Parathyroid adenoma (tissue), 2 donors: ENCODE data around the gene PRR33.

ENCODE experiments used
- H2AFZ ChIP-seq: fragments of 300-600 bp; sonication (generic); one replicate; pipeline ENCODE4 v1.7.0; 2017; ENCODE audit warnings: antibody characterized with exemption, mild to moderate bottlenecking
- H3K27ac ChIP-seq: fragments of 300-600 bp; sonication (generic); one replicate; pipeline ENCODE4 v1.7.0; 2017
- H3K27me3 ChIP-seq: fragments of 300-600 bp; sonication (generic); one replicate; pipeline ENCODE4 v1.7.0; 2017; ENCODE audit warnings: low read length; ENCODE audit not compliant: control insufficient read depth, insufficient read depth
- H3K36me3 ChIP-seq: fragments of 300-600 bp; sonication (generic); one replicate; pipeline ENCODE4 v1.7.0; 2017; ENCODE audit warnings: low read length; ENCODE audit not compliant: control insufficient read depth, insufficient read depth
- H3K4me1 ChIP-seq: fragments of 300-600 bp; sonication (generic); one replicate; pipeline ENCODE4 v1.7.0; 2017; ENCODE audit warnings: control low read depth
- H3K4me2 ChIP-seq: fragments of 300-600 bp; sonication (generic); one replicate; pipeline ENCODE4 v1.7.0; 2017; ENCODE audit warnings: low read length
- H3K4me3 ChIP-seq: fragments of 300-600 bp; sonication (generic); one replicate; pipeline ENCODE4 v1.7.0; 2017; ENCODE audit warnings: low read depth, low read length
- H3K79me2 ChIP-seq: fragments of 300-600 bp; sonication (generic); one replicate; pipeline ENCODE4 v1.7.0; 2017; ENCODE audit warnings: control low read depth
- H3K9ac ChIP-seq: fragments of 300-600 bp; sonication (generic); one replicate; pipeline ENCODE4 v1.7.0; 2017; ENCODE audit warnings: mild to moderate bottlenecking
- H3K9me3 ChIP-seq: fragments of 300-600 bp; sonication (generic); one replicate; pipeline ENCODE4 v1.7.0; 2017; ENCODE audit warnings: low read length; ENCODE audit not compliant: control insufficient read depth
- CTCF ChIP-seq: fragments of 300-600 bp; sonication (generic); IDR thresholded peaks from one replicate; pipeline ENCODE4 v1.7.0; 2017; ENCODE audit warnings: antibody characterized with exemption, mild to moderate bottlenecking
- donor health status: primary hyperparathyroidism.

Gene PRR33

GRCh38 chr11:1843796-1844195 is 47.9 kb downstream of the PRR33 start:
- no peaks in the 10 kb centered on the region for H3K27me3 ChIP-seq
- no peaks in the 10 kb centered on the region for H3K4me1 ChIP-seq
- no peak overlapping the region for H2AFZ ChIP-seq
- H3K27ac ChIP-seq, result no peak overlapping the region
- no peak for TF ChIP-seq CTCF
- no peak overlapping the region for H3K9ac ChIP-seq
- H3K4me3 ChIP-seq, result no peak overlapping the region
- H3K36me3 ChIP-seq, result no peaks in the 10 kb centered on the region
- H3K4me2 ChIP-seq, result no peak overlapping the region
- H3K79me2 ChIP-seq, result no peaks in the 10 kb centered on the region
- no peaks in the 10 kb centered on the region for H3K9me3 ChIP-seq

GRCh38 chr11:1843098-1843473 is 48.6 kb downstream of the PRR33 start:
- no peak for TF ChIP-seq CTCF
- no peaks in the 10 kb centered on the region for H3K9me3 ChIP-seq
- no peaks in the 10 kb centered on the region for H3K79me2 ChIP-seq
- H3K36me3 ChIP-seq, result no peaks in the 10 kb centered on the region
- H3K27ac ChIP-seq, result no peak overlapping the region
- H3K27me3 ChIP-seq, result no peaks in the 10 kb centered on the region
- no peak overlapping the region for H3K4me2 ChIP-seq
- H3K4me1 ChIP-seq, result no peaks in the 10 kb centered on the region
- no peak overlapping the region for H2AFZ ChIP-seq
- no peak overlapping the region for H3K9ac ChIP-seq
- no peak overlapping the region for H3K4me3 ChIP-seq

- Histone ChIP-seq H3K27me3 (no peaks in the 10 kb centered on the region), H3K27ac (no peak overlapping the region), H3K9ac (no peak overlapping the region), H3K4me2 (no peak overlapping the region), H2AFZ (no peak overlapping the region), H3K4me3 (no peak overlapping the region), H3K36me3 (no peaks in the 10 kb centered on the region), H3K79me2 (no peaks in the 10 kb centered on the region), H3K9me3 (no peaks in the 10 kb centered on the region), H3K4me1 (no peaks in the 10 kb centered on the region)
- no peak for TF ChIP-seq CTCF
Observed at GRCh38 chr11:1842149-1843097, 49.3 kb downstream of the PRR33 start.

- TF ChIP-seq CTCF, result no peak
- Histone ChIP-seq H3K4me2 (no peak overlapping the region), H3K9ac (no peak overlapping the region), H3K27ac (no peak overlapping the region), H3K79me2 (no peaks in the 10 kb centered on the region), H2AFZ (no peak overlapping the region), H3K36me3 (no peaks in the 10 kb centered on the region), H3K9me3 (no peaks in the 10 kb centered on the region), H3K27me3 (no peaks in the 10 kb centered on the region), H3K4me3 (no peak overlapping the region), H3K4me1 (no peaks in the 10 kb centered on the region)
Observed at GRCh38 chr11:1841511-1842148, 50.1 kb downstream of the PRR33 start.
